Effector memory CD8-positive, alpha-beta T cell (primary cell): ENCODE results near the gene CDH24.

Source experiments
- ATAC-seq: fragments of 150-1000 bp; cut with Tn5 transposase; replicated peaks from 2 replicates; pipeline ENCODE4 v1.10.0; 2021; ENCODE audit warnings: mild to moderate bottlenecking, moderate library complexity
- DNase-seq, 3 experiments: peaks; one replicate each; pipeline ENCODE4 v3.0.0; 2021
- H3K27ac Mint-ChIP-seq, 2 donors: one replicate each; pipeline ENCODE4 v1.8.0; 2022; ENCODE audit warnings: mild to moderate bottlenecking in 2 of 2, mixed read lengths in 2 of 2, moderate library complexity in 2 of 2
- H3K27me3 Mint-ChIP-seq, 2 donors: one replicate each; pipeline ENCODE4 v1.8.0; 2022; ENCODE audit warnings: mixed read lengths in 2 of 2
- H3K36me3 Mint-ChIP-seq: one replicate; pipeline ENCODE4 v1.8.0; 2022; ENCODE audit warnings: mild to moderate bottlenecking, moderate library complexity, mixed read lengths; ENCODE audit not compliant: insufficient read depth
- H3K4me1 Mint-ChIP-seq, 2 donors: one replicate each; pipeline ENCODE4 v1.8.0; 2022; ENCODE audit warnings: low read depth in 2 of 2, mixed read lengths in 2 of 2
- H3K4me3 Mint-ChIP-seq, 2 donors: one replicate each; pipeline ENCODE4 v1.8.0; 2022; ENCODE audit warnings: mild to moderate bottlenecking in 2 of 2, mixed read lengths in 2 of 2, moderate library complexity in 2 of 2
- H3K9me3 Mint-ChIP-seq, 2 donors: one replicate each; pipeline ENCODE4 v1.8.0; 2022; ENCODE audit warnings: mixed read lengths in 2 of 2

CDH24 gene

DNA sequence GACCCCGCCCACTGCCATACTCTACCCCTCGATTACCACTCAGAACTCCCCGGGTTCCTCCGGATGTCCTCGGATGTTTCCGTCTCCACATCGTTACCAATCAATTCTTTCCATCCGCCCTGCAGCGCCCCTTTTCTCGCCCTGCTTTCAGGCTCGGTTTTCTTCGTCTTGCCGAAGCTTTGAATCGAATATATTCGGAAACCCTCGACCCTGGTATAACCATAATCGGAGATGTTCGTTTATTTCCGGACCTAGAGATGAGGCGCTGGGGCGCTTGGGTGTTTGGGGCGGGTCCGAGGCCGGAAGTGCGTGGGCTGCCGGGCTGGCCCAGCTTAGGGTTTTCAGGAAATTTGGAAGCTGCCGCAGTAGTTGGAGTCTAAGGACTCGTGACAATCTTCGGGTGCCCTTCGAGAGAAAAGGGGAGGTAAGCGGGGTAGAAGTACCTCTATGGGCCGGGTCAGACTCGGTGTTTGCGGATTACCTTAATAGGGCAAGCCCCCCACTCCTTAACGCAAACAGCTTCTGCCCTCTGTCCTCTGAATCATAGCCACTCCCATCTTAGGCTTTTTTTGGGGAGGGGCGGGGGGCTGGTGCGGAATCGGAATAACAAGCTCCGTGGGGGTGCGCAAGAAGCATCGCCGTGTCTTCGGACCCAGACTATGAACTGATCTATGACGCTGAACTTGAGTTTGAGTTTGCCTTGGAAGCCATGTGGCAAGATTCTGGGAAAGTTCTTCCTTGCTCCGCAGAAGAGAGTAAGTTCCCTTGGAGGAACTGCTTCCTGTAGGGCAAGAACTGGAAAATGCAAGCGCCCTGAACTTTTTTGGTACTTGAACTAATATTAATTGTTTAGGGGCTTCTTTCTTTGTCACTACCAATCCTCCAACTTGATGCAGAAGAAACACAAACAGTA is 38.1 kb upstream of the CDH24 start, which contains the start of gene C14orf119:
Gene C14orf119, plus strand, starts transcription at position 310 of the 913 bp plus-strand sequence. CDS start 2,154 bp downstream, outside the sequence.
- DNase-seq = peak; percentile 100
- peak; percentile 85 for ATAC-seq
- Mint-ChIP-seq H3K27ac (no peak within 1 kb of the TSS), H3K4me3 (no peak within 1 kb of the TSS), H3K9me3 (no peaks in the 10 kb centered on the region), H3K36me3 (peaks cover 20% of the 10 kb centered on the region), H3K27me3 (no peaks in the 10 kb centered on the region), H3K4me1 (peaks cover 24 to 38% of the 10 kb centered on the region in 2 donors)

- no peak for DNase-seq
- no peak within 1 kb of the TSS for H3K27ac Mint-ChIP-seq
Observed at GRCh38 chr14:23094666-23095195, 37.4 kb upstream of the CDH24 start, which contains the start of gene ACIN1. Gene ACIN1 (minus strand): TSS chr14:23095136. CDS start chr14:23095112, 24 bp downstream.

GRCh38 chr14:23093991-23094665 is 36.8 kb upstream of the CDH24 start:
- Mint-ChIP-seq H3K9me3 (no peaks in the 10 kb centered on the region), H3K27me3 (no peaks in the 10 kb centered on the region), H3K4me1 (peaks cover 20 to 48% of the 10 kb centered on the region in 2 donors), H3K27ac (no peak overlapping the region), H3K36me3 (peaks cover 29% of the 10 kb centered on the region), H3K4me3 (no peak overlapping the region)
- ATAC-seq (peak; percentile 21), DNase-seq (no peak)

More at GRCh38 chr14:23094666-23095195, 37.4 kb upstream of the CDH24 start, which contains the start of gene ACIN1:
- ATAC-seq = peak; percentile 41
- Mint-ChIP-seq H3K4me1 (peaks cover 24 to 44% of the 10 kb centered on the region in 2 donors), H3K9me3 (no peaks in the 10 kb centered on the region), H3K4me3 (no peak within 1 kb of the TSS), H3K27me3 (no peaks in the 10 kb centered on the region), H3K36me3 (peaks cover 24% of the 10 kb centered on the region)

DNA sequence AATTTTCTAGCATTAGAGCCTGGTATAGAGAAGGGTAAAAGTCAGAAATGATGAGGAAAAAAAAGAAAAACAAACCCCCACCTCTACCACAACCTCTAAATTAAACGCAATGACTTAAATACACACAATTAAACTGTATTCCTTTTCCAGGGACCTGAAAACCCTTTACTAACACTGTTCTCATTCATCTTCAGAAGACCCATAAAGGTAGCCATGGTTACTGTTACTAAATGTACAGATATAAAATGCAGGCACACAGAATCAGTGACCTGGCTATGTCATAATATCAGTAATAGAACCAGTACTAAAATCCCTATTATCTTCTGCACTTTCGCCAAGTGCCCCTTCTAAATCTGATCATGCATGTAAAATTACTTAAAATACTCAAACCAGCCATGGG is 36.2 kb upstream of the CDH24 start:
- peaks cover 20 to 48% of the 10 kb centered on the region in 2 donors for H3K4me1 Mint-ChIP-seq
- no peak overlapping the region for H3K27ac Mint-ChIP-seq
- DNase-seq (no peak), ATAC-seq (no peak)
- H3K4me3 Mint-ChIP-seq = peak overlapping the region in 1 of 2 donors; percentile 24
- H3K36me3 Mint-ChIP-seq = peaks cover 35% of the 10 kb centered on the region
- H3K9me3 Mint-ChIP-seq = no peaks in the 10 kb centered on the region
- no peaks in the 10 kb centered on the region for H3K27me3 Mint-ChIP-seq

DNA sequence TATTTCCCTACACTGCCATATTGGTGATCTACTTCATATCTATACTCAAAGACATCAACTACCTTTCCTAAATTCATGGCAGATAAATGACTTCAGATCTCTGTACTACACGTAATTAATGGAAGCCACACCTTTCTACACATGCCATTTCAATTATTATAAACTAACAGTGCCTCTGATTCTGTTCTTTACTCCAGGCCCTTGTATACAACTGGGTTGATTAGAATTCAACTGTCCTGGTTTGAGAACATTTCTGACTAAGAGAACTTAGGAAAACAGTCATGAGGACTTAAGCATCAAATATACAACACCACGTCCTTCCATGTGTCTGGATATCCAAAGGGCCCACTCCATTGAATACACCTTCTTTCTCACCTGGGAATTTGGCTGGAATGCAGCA is 35.8 kb upstream of the CDH24 start:
- H3K9me3 Mint-ChIP-seq = no peaks in the 10 kb centered on the region
- H3K27ac Mint-ChIP-seq = no peak overlapping the region
- no peaks in the 10 kb centered on the region for H3K27me3 Mint-ChIP-seq
- DNase-seq (no peak), ATAC-seq (no peak)
- H3K4me3 Mint-ChIP-seq = peak overlapping the region in 1 of 2 donors; percentile 24
- peaks cover 20 to 48% of the 10 kb centered on the region in 2 donors for H3K4me1 Mint-ChIP-seq
- peaks cover 37% of the 10 kb centered on the region for H3K36me3 Mint-ChIP-seq

DNA sequence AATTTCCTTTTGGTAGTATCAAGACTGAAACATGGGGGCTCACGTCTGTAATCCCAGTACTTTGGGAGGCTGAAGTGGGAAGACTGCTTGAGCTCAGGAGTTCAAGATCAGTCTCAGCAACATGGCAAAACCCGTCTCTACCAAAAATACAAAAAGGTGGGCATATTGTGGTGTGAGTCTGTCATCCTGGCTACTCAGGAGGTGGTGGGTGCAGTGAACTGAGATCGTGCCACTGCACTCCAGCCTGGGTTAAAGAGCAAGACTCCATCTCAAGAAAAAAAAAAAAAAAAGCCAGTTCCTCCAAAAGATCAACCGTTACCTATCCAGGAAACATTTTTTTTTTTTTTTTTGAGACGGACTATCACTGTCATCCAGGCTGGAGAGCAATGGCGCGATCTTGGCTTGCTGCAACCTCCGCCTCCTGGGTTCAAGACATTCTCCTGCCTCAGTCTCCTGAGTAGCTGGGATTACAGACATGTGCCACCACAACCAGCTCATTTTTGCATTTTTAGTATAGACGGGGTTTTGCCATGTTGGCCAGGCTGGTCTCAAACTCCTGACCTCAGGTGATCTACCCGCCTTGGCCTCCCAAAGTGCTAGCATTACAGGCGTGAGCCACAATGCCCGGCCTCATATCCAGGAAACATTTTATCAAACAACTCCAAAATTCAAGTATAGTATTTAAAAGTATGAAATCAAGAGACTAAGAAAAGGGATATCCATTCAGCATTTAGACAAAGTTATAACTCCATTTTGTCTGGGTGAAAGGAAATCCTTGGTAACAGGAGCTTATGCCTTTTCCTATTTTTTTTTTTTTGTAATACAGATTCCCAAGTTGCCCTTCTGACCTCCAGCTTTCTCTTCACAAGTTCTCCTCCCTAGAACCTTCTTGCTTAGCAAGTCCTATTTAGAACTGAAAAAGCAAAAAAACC is 34.2 kb upstream of the CDH24 start:
- no peak for ATAC-seq
- H3K4me1 Mint-ChIP-seq = peaks cover 19 to 47% of the 10 kb centered on the region in 2 donors
- H3K4me3 Mint-ChIP-seq = no peak overlapping the region
- no peaks in the 10 kb centered on the region for H3K9me3 Mint-ChIP-seq
- peaks cover 52% of the 10 kb centered on the region for H3K36me3 Mint-ChIP-seq
- no peak overlapping the region for H3K27ac Mint-ChIP-seq
- H3K27me3 Mint-ChIP-seq = no peaks in the 10 kb centered on the region
- DNase-seq = no peak

GRCh38 chr14:23090254-23090636 is 32.9 kb upstream of the CDH24 start:
- Mint-ChIP-seq H3K36me3 (peaks cover 65% of the 10 kb centered on the region), H3K4me3 (no peak overlapping the region), H3K27ac (no peak overlapping the region), H3K4me1 (peaks cover 18 to 51% of the 10 kb centered on the region in 2 donors), H3K27me3 (no peaks in the 10 kb centered on the region), H3K9me3 (no peaks in the 10 kb centered on the region)
- no peak for ATAC-seq
- no peak for DNase-seq

- Mint-ChIP-seq H3K9me3 (no peaks in the 10 kb centered on the region), H3K27me3 (no peaks in the 10 kb centered on the region), H3K36me3 (peaks cover 71% of the 10 kb centered on the region), H3K4me1 (peaks cover 18 to 54% of the 10 kb centered on the region in 2 donors), H3K27ac (peak overlapping the region in 1 of 2 donors; percentile 39), H3K4me3 (no peak overlapping the region)
- no peak for ATAC-seq
- DNase-seq = no peak
Observed at GRCh38 chr14:23089498-23090253, 32.4 kb upstream of the CDH24 start.

DNA sequence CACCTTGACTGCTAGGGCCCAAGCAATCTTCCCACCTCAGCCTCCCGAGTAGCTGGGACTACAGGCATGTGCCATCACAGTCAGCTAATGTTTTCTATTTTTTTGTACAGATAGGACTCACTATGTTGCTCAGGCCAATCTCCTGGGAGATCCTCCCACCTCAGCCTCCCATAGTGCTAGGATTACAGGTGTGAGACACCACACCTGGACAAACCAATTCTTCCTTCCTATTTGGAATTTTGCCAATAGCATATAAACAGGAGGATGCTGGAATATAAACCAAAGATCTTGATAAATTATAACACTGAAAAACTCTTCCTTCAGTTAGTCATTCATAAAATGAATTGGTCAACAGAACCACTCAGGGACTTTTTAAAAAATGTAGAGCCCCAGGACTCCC is 29.2 kb upstream of the CDH24 start:
- DNase-seq (no peak), ATAC-seq (no peak)
- Mint-ChIP-seq H3K4me3 (no peak overlapping the region), H3K27ac (peak overlapping the region; percentile 12), H3K9me3 (no peaks in the 10 kb centered on the region), H3K27me3 (no peaks in the 10 kb centered on the region), H3K36me3 (peaks cover 92% of the 10 kb centered on the region), H3K4me1 (peaks cover 6 to 35% of the 10 kb centered on the region in 2 donors)

DNA sequence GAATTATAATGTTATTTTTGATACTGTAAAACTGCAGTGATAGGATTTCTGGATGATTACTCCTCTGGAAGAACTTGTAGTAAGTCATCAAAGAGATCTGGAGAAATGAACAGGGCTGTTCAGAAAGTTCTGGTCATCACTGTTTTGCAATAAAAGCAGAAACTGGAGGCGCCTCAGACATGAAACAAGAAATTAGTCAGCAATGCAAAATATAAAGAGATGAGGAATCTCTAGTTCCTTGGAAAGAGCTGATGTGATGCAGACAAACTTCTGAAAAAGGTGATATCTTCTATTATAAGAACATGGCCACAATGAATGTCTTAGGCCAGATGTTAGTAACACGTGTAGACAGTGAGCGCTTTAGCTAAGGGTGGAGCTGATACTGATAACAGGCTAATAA is 28.1 kb upstream of the CDH24 start:
- DNase-seq (no peak), ATAC-seq (no peak)
- Mint-ChIP-seq H3K4me1 (peaks cover 6 to 33% of the 10 kb centered on the region in 2 donors), H3K4me3 (no peak overlapping the region), H3K27me3 (no peaks in the 10 kb centered on the region), H3K9me3 (no peaks in the 10 kb centered on the region), H3K27ac (peak overlapping the region in 1 of 2 donors; percentile 20), H3K36me3 (peaks cover 97% of the 10 kb centered on the region)

GRCh38 chr14:23080474-23080873 is 23.2 kb upstream of the CDH24 start:
- H3K27me3 Mint-ChIP-seq = no peaks in the 10 kb centered on the region
- DNase-seq = no peak
- peaks cover 3 to 12% of the 10 kb centered on the region in 2 donors for H3K4me1 Mint-ChIP-seq
- H3K4me3 Mint-ChIP-seq = no peak overlapping the region
- peak overlapping the region; percentile 36 to 69 for H3K27ac Mint-ChIP-seq
- no peak for ATAC-seq
- no peaks in the 10 kb centered on the region for H3K9me3 Mint-ChIP-seq
- peaks cover 95% of the 10 kb centered on the region for H3K36me3 Mint-ChIP-seq

GRCh38 chr14:23079716-23080115 is 22.4 kb upstream of the CDH24 start:
- peaks cover 3 to 7% of the 10 kb centered on the region in 2 donors for H3K4me1 Mint-ChIP-seq
- DNase-seq (no peak), ATAC-seq (no peak)
- H3K27me3 Mint-ChIP-seq = no peaks in the 10 kb centered on the region
- no peak overlapping the region for H3K4me3 Mint-ChIP-seq
- peak overlapping the region in 1 of 2 donors; percentile 69 for H3K27ac Mint-ChIP-seq
- peaks cover 95% of the 10 kb centered on the region for H3K36me3 Mint-ChIP-seq
- no peaks in the 10 kb centered on the region for H3K9me3 Mint-ChIP-seq
